Vagina (tissue), 2 donors: ENCODE results near the gene CELF4.

Experiments
- CTCF ChIP-seq, 3 experiments: fragments of 450-650 bp in 2 of 3; fragments of 200-600 bp in 1 of 3; sonication (generic) in 1 of 3; IDR thresholded peaks; one replicate each; pipeline ENCODE4 v1.5.1; 2017 to 2019; ENCODE audit warnings: antibody characterized with exemption in 3 of 3, mild to moderate bottlenecking in 2 of 3, moderate library complexity in 2 of 3
- POLR2A ChIP-seq, 2 donors: fragments of 450-650 bp; IDR thresholded peaks; one replicate each; pipeline ENCODE4 v1.6.1; 2017; ENCODE audit warnings: antibody characterized with exemption in 2 of 2, mild to moderate bottlenecking in 2 of 2, moderate library complexity in 2 of 2
- POLR2AphosphoS5 ChIP-seq, 2 donors: sonication (generic); formaldehyde crosslinking; IDR thresholded peaks; one replicate each; pipeline ENCODE4 v1.9.0; 2017; ENCODE audit warnings: antibody characterized with exemption in 2 of 2, mild to moderate bottlenecking in 2 of 2, low read depth in 1 of 2; ENCODE audit not compliant: insufficient read depth in 1 of 2

DNA sequence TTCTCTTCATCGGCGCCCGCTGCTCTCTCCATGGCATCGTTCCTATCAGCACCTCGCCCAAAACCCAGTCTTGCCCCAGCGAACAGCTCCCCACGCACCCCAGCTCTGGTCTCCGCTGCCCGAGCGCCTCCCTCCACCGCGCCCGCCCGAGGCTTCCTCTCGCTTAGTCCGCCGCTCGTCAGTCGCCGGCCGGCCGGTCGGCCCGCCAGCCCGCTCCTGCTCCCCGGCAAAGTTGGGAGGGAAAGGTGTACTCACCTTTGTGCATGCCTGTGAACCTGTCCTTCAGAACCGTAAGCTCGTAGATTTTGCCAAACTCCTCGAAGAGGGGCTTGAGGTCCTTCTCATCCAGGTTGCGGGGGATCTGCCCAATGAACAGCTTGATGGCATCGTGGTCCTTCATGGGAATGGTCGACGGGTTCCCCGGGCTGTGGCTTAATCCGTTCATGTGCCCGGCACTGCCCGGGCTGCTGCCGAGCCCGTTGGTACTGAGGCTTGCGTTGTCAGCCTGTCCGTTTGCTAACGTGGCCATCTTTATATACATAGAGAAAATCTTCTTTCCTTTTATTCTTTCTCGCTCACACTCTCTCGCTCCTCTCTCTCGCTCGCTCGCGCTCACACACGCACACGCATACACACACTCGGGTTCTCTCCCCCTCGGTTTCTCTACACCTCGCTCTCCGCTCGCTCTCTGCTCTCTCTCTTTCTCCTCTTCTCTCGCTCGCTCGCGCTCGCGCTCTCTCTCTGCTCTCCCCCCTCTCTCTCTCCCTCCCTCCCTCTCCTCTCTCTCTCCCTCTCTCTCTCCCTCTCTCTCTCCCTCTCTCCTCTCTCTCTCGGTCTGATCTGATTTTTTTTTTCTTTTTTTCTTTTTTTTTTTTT, at the start of gene CELF4:
- TF ChIP-seq CTCF (IDR thresholded peaks at IDR 0.05) (no peak), POLR2A (IDR thresholded peaks at IDR 0.05) (no peak), POLR2AphosphoS5 (IDR thresholded peaks at IDR 0.05; ENCODE audit: insufficient read depth in 1 of 2, low read depth in 1 of 2) (no peak)
